SK-N-MC (cell line): ENCODE data around the gene ZSCAN29.

Experiments used
- EZH2 ChIP-seq: fragments of 200-600 bp; sonication (generic); IDR thresholded peaks from one replicate; pipeline ENCODE4 v1.6.1; 2017; ENCODE audit warnings: antibody characterized with exemption
- FOXP2 ChIP-seq: optimal IDR thresholded peaks from 2 replicates; pipeline ENCODE3; 2011; ENCODE audit warnings: mild to moderate bottlenecking, moderate library complexity; ENCODE audit not compliant: insufficient read depth; ENCODE audit errors: extremely low read length, control extremely low read depth
- POLR2AphosphoS5 ChIP-seq: IDR thresholded peaks from 2 replicates; pipeline ENCODE4 v1.6.1; 2012; ENCODE audit warnings: mild to moderate bottlenecking, low read depth, low read length, borderline replicate concordance

DNA sequence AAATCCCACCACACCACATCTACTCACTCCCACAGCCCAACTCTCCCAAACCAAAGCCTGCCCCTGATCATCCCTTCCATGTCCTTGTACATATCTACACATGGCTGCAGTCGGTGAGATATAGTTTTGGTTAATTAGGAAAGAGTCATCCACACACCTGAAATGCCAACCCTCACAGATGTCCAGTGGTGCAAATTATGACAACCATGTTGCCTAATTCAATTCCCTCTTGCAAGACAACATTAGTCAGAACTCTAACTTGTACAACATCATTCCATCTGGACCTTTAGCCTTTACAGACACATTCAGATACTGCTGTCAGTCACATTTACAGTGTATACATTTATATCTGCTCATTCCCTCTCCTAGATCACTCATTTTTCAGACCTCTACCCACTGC lies 41.3 kb upstream of the ZSCAN29 start:
- TF ChIP-seq EZH2 (no peak), POLR2AphosphoS5 (no peak), FOXP2 (no peak)
